Measurements from ENCODE around the gene CD79B.

The CD79B gene

GRCh38 chr17:63940584-63940983, 8.5 kb upstream of the CD79B start:
- H3K4me3 ChIP-seq (ENCODE audit: low read depth, low read length) = no peak overlapping the region
- TF ChIP-seq, protein P1, sequence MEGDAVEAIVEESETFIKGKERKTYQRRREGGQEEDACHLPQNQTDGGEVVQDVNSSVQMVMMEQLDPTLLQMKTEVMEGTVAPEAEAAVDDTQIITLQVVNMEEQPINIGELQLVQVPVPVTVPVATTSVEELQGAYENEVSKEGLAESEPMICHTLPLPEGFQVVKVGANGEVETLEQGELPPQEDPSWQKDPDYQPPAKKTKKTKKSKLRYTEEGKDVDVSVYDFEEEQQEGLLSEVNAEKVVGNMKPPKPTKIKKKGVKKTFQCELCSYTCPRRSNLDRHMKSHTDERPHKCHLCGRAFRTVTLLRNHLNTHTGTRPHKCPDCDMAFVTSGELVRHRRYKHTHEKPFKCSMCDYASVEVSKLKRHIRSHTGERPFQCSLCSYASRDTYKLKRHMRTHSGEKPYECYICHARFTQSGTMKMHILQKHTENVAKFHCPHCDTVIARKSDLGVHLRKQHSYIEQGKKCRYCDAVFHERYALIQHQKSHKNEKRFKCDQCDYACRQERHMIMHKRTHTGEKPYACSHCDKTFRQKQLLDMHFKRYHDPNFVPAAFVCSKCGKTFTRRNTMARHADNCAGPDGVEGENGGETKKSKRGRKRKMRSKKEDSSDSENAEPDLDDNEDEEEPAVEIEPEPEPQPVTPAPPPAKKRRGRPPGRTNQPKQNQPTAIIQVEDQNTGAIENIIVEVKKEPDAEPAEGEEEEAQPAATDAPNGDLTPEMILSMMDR (IDR thresholded peaks at IDR 0.05; ENCODE audit: borderline replicate concordance, insufficient read depth, low read depth, low read length) = no peak

DNA sequence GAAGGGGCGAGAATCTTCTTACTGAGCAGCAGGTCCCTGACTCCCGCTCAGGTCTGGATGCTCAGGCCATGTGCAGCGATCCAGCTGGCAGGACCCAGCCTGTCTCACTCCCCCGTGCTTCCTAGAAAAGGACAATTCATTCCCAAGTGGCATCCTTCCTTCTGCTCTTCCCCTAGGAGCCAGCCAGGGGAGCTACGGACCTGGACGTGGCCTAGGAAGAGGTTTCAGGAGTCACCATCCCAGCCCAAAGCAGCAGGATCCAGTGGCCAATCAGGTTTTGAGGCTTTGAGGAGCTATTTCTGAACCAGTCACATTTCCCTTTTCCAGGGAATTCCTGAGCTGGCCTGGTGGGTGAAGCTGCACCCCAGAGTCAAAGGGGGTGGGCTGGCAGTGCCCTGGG, 7.8 kb upstream of the CD79B start:
- H3K4me3 ChIP-seq (ENCODE audit: low read depth, low read length) = no peak overlapping the region
- TF ChIP-seq, protein P1 (IDR thresholded peaks at IDR 0.05; ENCODE audit: borderline replicate concordance, insufficient read depth, low read depth, low read length) = no peak

DNA sequence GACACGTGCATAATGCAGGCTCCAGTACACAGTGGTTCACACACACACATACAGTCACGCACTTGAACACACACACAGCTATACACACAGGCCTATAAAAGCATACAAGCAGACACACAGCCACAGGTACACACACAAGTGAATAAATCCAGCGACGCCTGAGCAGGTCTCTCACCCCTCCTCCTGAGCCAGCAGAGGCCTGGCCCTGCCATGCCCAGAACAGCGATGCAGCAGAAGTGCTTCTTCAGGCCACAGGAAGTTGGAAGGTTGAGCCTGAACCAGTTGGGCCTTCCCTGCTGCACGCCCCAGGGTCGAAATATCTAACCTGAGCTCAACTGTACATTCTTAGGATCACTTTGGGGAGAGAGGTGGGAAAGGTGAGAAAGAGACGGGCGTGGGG, 7.3 kb upstream of the CD79B start:
- TF ChIP-seq, protein P1 (IDR thresholded peaks at IDR 0.05; ENCODE audit: borderline replicate concordance, insufficient read depth, low read depth, low read length) = no peak
- H3K4me3 ChIP-seq (ENCODE audit: low read depth, low read length) = no peak overlapping the region

DNA sequence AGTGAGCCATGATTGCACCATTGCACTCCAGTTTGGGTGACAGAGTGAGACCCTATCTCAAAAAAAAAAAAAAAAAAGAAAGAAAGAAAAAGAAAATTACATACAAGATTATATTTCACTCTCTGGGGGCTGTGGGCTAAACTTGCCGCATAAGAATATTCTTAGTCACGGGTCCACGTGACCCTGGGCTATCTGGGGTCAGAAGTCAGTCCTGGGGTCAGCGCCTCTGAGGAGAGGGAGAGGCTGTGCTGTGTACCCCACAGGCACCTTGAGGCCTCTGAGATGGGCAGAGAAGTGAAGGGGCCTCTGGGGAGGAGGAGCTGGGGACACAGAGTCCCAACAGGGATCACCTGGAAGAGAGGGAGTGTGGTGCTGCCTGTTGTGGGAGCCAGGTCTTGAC, 5.8 kb upstream of the CD79B start:
- TF ChIP-seq, protein P1 (IDR thresholded peaks at IDR 0.05; ENCODE audit: borderline replicate concordance, insufficient read depth, low read depth, low read length) = no peak
- H3K4me3 ChIP-seq (ENCODE audit: low read depth, low read length) = no peak overlapping the region

- TF ChIP-seq, protein P1 (IDR thresholded peaks at IDR 0.05; ENCODE audit: borderline replicate concordance, insufficient read depth, low read depth, low read length) = no peak
- no peak overlapping the region for H3K4me3 ChIP-seq (ENCODE audit: low read depth, low read length)
Measured at GRCh38 chr17:63937319-63937718, 5.2 kb upstream of the CD79B start.

GRCh38 chr17:63934183-63935112, 2.3 kb upstream of the CD79B start:
- TF ChIP-seq, protein P1 (IDR thresholded peaks at IDR 0.05; ENCODE audit: borderline replicate concordance, insufficient read depth, low read depth, low read length) = no peak
- no peak overlapping the region for H3K4me3 ChIP-seq (ENCODE audit: low read depth, low read length)

DNA sequence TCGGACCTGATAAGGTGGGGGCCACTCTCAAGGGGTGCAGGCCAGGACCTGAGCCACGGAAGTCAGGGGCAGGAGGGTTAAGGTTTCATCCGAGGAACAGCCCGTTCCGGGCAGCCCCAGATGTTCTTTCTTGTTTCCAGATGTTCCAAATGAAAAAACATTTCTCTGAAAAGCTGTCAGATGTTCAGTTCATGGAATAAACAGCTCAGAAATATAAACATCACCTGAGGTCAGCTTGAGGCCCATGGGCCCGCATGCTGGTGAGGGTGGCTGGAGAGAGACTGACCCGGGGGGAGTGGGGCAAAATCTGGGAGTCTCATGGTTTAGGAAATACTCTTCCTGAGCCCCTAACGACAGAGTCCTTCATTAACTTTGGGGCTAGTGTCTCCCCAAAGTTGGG, 1.5 kb upstream of the CD79B start:
- H3K4me3 ChIP-seq (ENCODE audit: low read depth, low read length) = no peak overlapping the region
- TF ChIP-seq, protein P1 (IDR thresholded peaks at IDR 0.05; ENCODE audit: borderline replicate concordance, insufficient read depth, low read depth, low read length) = no peak
